Stimulated activated naive CD8-positive, alpha-beta T cell treated with anti-CD3 and anti-CD28 coated beads, Interleukin-15, Interleukin-2, amounts not matched to agents 100 ng/mL and 50 ng/mL, for 24 hours (primary cell): ENCODE data around the gene CMKLR1.

ENCODE experiments used
- H3K27ac Mint-ChIP-seq: one replicate; pipeline ENCODE4 v1.8.0; 2021; ENCODE audit warnings: mild to moderate bottlenecking, mixed read lengths
- H3K27me3 Mint-ChIP-seq: one replicate; pipeline ENCODE4 v1.8.0; 2021; ENCODE audit warnings: mixed read lengths
- H3K36me3 Mint-ChIP-seq: one replicate; pipeline ENCODE4 v1.8.0; 2021; ENCODE audit warnings: low read depth, mixed read lengths
- H3K4me1 Mint-ChIP-seq: one replicate; pipeline ENCODE4 v1.8.0; 2021; ENCODE audit warnings: low read depth, mixed read lengths
- H3K4me3 Mint-ChIP-seq: one replicate; pipeline ENCODE4 v1.8.0; 2021; ENCODE audit warnings: mild to moderate bottlenecking, mixed read lengths
- H3K9me3 Mint-ChIP-seq: one replicate; pipeline ENCODE4 v1.8.0; 2021; ENCODE audit warnings: mixed read lengths

The CMKLR1 gene, protein sequence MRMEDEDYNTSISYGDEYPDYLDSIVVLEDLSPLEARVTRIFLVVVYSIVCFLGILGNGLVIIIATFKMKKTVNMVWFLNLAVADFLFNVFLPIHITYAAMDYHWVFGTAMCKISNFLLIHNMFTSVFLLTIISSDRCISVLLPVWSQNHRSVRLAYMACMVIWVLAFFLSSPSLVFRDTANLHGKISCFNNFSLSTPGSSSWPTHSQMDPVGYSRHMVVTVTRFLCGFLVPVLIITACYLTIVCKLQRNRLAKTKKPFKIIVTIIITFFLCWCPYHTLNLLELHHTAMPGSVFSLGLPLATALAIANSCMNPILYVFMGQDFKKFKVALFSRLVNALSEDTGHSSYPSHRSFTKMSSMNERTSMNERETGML

DNA sequence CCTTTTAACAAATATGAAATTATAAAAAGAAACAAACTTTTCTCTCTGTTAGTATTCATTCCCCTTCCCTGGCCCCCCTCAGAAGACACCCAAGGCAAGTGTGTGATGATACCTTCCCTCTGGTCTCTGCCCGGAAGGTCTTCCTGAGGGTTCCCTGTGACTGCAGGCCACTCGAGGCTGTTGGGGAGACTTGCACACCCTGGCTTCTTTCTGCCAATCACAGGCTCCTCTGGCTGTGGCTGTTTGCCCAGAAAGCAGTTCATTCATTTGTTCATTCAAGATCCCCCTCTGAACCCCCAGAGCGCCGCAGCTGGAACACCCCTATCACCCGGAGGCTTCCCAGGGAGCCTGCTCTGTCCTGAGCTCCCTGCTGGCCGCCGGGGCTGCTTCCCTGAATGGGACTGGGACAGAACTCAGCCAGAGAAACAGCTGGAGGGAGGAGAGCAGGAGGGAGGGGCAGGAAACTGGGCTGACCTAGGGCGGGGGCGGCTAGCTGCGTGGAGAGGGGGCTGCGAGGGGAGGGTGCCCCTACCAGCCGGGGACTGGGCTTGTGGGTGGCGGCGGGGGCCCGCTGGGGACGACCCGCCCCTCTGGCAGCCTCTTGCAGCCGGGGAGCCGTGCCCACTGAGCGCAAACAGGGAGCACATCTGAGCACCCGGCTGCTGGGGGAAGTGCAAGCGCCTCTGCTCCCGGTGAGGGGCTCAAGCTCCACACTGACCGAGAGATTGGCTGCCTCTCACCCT lies at the start of gene CMKLR1:
TSS of gene CMKLR1 (minus strand) at position 397 of the 743 bp plus-strand sequence. CDS start 45,720 bp downstream, outside the sequence.
- Mint-ChIP-seq H3K9me3 (no peaks in the 10 kb centered on the region), H3K36me3 (no peaks in the 10 kb centered on the region), H3K4me3 (no peak within 1 kb of the TSS), H3K4me1 (peaks cover 5% of the 10 kb centered on the region), H3K27ac (no peak within 1 kb of the TSS), H3K27me3 (peaks cover 15% of the 10 kb centered on the region)

DNA sequence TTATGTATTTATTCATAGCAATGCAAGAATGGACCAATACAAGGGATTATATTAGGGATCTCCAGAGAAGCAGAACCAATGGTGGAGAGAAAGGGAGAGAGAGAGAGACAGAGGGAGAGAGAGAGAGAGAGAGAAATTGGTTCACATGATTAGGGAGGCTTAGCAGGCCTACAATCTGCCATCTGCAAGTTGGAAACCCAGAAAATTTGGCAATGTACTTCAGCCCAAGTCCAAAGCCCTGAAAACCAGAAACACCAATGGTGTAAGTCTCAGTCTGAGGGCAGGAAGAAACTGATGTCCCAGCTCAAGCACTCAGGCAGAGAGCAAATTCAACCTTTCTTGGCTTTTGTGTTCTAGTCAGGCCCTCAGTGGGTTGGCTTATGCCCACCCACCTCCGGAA lies 48.7 kb upstream of the CMKLR1 start:
- H3K36me3 Mint-ChIP-seq: no peaks in the 10 kb centered on the region
- H3K4me3 Mint-ChIP-seq: no peak overlapping the region
- no peaks in the 10 kb centered on the region for H3K4me1 Mint-ChIP-seq
- no peaks in the 10 kb centered on the region for H3K9me3 Mint-ChIP-seq
- no peak overlapping the region for H3K27ac Mint-ChIP-seq
- H3K27me3 Mint-ChIP-seq: peaks cover 7% of the 10 kb centered on the region

DNA sequence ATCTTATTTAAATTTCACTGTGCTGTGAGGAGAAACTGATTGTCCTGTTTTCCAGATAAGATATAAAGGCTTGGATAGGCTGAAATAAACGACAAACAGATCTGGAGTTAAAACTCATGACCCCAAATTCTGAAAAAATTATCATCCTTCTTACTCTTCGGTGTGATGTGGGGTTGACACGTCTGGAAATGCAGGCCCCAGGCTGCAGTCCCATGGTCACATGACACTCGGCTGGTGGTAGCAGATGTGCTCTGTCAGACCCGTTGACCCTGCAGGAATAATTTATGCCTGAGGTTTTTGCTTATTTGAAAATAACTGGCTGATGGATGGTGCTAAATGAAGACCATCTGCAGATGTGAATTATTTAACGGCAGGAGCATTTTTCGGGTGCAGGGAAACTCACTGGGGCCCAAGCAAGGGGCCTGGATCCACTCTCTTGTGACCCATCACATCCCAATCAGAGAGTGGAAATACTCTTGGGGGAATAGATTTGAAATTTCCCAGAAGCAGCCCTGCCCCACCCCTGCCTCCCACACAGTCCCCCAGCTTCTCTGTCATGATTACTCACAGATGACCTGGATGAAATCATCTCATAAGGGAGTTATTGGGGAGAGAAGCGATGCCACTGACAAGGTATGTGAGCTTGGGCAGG lies 47.7 kb upstream of the CMKLR1 start:
- H3K4me1 Mint-ChIP-seq: no peaks in the 10 kb centered on the region
- no peaks in the 10 kb centered on the region for H3K9me3 Mint-ChIP-seq
- peaks cover 3% of the 10 kb centered on the region for H3K27me3 Mint-ChIP-seq
- H3K36me3 Mint-ChIP-seq: no peaks in the 10 kb centered on the region
- no peak overlapping the region for H3K27ac Mint-ChIP-seq
- H3K4me3 Mint-ChIP-seq: no peak overlapping the region

DNA sequence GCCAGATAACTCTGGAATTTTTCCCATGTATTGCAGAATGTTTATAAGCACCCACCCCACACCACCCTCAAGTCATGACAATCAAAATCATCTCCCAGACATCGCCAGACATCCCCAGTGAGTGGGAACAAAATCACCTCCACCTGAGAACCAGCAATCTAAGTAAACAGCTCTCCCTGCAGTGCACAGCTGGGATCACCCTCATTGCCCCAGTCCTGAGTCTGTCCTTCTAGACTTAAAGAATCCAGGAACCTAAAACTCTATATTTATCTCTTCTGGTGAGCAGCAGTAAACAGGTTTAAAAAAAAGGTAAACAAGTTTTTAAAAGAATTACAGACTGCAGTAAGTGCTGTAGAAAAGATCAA lies 43.3 kb upstream of the CMKLR1 start:
- Mint-ChIP-seq H3K9me3 (no peaks in the 10 kb centered on the region), H3K27ac (no peak overlapping the region), H3K4me3 (no peak overlapping the region), H3K27me3 (peaks cover 10% of the 10 kb centered on the region), H3K4me1 (no peaks in the 10 kb centered on the region), H3K36me3 (no peaks in the 10 kb centered on the region)

DNA sequence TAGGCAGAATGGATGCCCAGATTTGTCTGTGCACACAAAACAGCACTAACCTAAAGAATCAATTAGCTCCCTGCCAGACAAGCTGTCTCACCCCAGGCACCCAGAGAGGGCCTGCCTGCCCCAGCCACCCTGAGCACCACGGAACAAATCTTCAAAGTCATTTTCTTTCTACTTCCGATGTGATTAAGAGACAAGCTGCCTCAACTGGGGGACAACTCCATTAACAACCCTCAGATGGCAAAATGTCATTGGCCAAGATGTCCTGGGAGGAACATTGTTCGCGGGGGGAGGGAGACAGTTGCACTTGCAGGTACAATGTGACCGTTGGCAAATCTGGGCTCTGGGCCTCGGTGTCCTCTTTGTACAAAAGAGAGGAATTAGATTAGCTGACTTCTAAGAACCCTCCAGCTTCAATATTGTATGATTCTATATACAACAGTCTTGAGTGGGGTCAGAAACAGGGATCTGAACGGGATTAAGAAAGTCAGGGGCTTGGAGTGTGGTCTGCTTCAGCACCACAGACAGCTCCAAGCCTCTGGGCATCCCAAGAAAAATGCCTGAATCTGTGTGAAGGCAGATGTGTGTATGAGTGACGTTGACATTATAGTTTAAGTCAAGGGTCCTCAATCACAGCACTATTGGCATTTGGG lies 42.8 kb upstream of the CMKLR1 start:
- H3K4me1 Mint-ChIP-seq: no peaks in the 10 kb centered on the region
- no peaks in the 10 kb centered on the region for H3K36me3 Mint-ChIP-seq
- H3K4me3 Mint-ChIP-seq: no peak overlapping the region
- no peaks in the 10 kb centered on the region for H3K9me3 Mint-ChIP-seq
- H3K27ac Mint-ChIP-seq: no peak overlapping the region
- H3K27me3 Mint-ChIP-seq: peaks cover 12% of the 10 kb centered on the region

DNA sequence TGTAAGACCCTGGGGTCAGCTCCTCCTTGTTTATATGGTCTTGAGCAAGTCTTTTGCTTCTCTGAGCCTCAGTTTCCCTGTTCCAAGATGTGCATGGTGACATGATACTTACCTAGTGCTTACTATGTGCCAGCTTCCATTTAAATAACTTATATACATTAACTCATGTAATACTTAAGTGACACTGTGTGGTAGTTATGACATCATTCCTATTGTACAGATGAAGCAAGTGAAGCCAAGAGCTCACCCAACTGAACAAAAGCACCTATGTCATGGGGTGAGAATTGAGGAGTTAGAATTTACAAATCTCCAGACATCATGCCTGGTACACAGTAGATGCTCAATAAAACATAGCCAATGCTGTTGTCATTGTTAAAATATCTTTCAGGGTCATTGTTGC lies 41.3 kb upstream of the CMKLR1 start:
- no peak overlapping the region for H3K4me3 Mint-ChIP-seq
- H3K27me3 Mint-ChIP-seq: peaks cover 12% of the 10 kb centered on the region
- H3K4me1 Mint-ChIP-seq: no peaks in the 10 kb centered on the region
- H3K36me3 Mint-ChIP-seq: no peaks in the 10 kb centered on the region
- no peaks in the 10 kb centered on the region for H3K9me3 Mint-ChIP-seq
- no peak overlapping the region for H3K27ac Mint-ChIP-seq

DNA sequence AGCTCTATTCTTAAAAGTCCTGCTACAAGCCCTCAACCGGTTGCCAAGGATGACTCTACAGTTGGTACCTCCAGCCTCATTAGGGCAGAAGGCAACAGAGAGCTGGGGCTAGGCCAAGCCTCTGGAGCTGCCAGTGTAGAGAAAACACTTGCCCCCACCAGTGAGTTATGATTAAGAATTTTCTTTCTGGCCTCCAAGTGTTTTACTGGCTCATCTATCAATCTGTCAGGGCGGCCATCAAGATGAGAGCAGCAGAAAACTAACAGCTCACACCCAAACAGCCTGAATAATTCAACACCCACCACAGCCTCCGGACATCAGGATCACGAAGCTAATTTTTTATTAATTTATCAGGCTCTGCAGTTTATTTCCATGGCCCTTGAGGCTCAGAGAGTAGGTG lies 40.7 kb upstream of the CMKLR1 start:
- Mint-ChIP-seq H3K9me3 (no peaks in the 10 kb centered on the region), H3K4me3 (no peak overlapping the region), H3K36me3 (no peaks in the 10 kb centered on the region), H3K27me3 (peaks cover 12% of the 10 kb centered on the region), H3K27ac (no peak overlapping the region), H3K4me1 (no peaks in the 10 kb centered on the region)

DNA sequence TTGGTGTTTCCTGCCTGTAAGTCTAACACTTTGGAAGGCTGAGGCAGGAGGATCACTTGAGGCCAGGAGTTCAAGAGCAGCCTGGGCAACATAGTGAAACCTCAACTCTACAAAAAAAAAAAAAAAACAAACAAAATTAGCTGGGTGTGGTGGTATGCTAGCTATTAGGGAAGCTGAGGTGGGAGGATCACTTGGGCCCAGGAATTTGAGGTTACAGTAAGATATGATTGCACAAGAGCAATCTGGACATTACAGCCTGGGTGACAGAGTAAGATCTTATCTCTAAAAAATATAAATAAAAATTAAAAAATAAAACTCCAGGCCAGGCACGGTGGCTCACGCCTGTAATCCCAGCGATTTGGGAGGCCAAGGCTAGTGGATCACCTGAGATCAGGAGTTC lies 39.8 kb upstream of the CMKLR1 start:
- H3K4me1 Mint-ChIP-seq: no peaks in the 10 kb centered on the region
- no peak overlapping the region for H3K4me3 Mint-ChIP-seq
- H3K36me3 Mint-ChIP-seq: no peaks in the 10 kb centered on the region
- H3K27me3 Mint-ChIP-seq: peaks cover 12% of the 10 kb centered on the region
- no peak overlapping the region for H3K27ac Mint-ChIP-seq
- H3K9me3 Mint-ChIP-seq: peaks cover 8% of the 10 kb centered on the region

DNA sequence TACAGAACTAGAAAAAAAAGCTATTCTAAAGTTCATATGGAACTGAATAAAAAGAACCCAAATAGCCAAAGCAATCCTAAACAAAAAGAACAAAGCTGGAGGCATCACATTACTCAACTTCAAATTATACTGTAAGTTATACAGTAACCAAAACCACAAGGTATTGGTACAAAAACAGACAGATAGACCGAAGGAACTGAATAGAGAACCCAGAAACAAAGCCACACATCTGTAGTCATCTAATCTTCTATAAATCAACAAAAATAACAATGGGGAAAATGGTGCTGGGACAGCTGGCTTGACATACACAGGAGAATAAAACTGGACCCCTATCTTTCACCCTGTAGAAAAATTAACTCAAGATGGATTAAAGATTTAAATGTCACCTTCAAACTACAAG lies 38.1 kb upstream of the CMKLR1 start:
- Mint-ChIP-seq H3K27ac (no peak overlapping the region), H3K4me3 (no peak overlapping the region), H3K4me1 (no peaks in the 10 kb centered on the region), H3K27me3 (peaks cover 12% of the 10 kb centered on the region), H3K9me3 (peaks cover 21% of the 10 kb centered on the region), H3K36me3 (peaks cover 3% of the 10 kb centered on the region)

DNA sequence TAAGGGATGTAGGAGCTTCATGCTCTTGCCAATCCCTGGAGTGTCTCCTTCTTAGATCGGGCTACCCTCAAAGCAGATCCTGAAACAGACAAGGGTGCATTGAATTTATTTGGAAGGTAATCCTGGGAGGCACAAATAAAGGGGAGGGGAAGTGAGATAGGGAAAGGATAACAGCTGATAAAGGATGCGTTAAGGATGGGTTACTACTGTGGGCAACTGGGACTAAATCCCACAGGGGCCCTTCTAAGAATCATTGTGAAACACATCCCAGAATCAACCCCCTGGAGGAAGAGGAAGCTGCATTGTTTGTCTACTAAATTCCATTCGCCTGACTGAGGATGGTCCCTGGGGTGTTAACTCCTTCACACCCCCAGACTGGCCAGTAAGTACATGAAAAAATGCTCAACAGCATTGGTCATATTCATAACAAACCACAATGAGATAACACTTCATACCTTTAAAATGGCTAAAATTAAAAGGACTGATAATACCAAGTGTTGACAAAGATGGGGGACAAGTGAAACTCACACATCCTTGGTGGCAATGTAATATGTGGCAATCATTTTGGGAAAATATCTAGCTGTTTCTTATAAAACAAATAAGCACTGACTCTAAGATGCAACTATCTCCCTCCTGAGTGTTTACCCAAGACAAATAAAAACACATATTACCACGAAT lies 37.0 kb upstream of the CMKLR1 start:
- no peak overlapping the region for H3K27ac Mint-ChIP-seq
- H3K4me1 Mint-ChIP-seq: no peaks in the 10 kb centered on the region
- peaks cover 25% of the 10 kb centered on the region for H3K9me3 Mint-ChIP-seq
- H3K4me3 Mint-ChIP-seq: no peak overlapping the region
- peaks cover 17% of the 10 kb centered on the region for H3K27me3 Mint-ChIP-seq
- peaks cover 3% of the 10 kb centered on the region for H3K36me3 Mint-ChIP-seq

DNA sequence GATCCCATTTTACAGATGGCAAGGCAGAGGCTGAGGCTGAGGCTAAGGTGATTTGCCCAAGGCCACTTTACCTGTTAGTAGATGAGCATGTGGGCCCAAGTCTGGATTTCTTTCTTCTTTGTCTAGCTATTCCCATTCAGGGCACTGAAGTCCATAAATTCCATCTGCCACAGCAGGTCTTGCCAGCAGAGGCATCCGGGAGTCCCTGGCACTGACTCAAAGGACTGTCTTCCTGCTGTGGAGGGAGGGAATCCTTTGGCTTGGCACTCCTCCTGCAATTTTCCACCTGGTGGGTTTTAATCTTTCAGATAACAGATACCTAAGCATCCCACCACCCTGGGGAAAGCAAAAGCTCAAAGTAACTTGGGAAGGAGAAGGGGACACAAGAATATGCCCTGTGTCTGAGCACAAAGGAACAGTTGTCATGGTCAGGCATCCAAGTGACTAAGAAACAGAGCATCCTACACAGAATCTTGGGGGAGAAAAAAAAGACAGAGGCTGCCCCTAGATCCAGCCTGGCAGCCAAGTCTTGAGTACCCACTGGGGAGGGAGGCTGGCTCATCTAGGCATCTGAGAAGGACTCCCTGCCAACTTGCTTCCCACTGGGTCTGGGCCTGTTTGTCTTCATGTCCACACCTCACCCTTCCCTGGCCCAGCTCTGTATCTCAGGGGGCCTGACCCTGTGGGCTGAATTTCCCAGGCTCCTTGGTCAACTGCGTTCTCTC lies 35.6 kb upstream of the CMKLR1 start:
- peaks cover 3% of the 10 kb centered on the region for H3K36me3 Mint-ChIP-seq
- no peaks in the 10 kb centered on the region for H3K4me1 Mint-ChIP-seq
- H3K9me3 Mint-ChIP-seq: peaks cover 25% of the 10 kb centered on the region
- H3K27me3 Mint-ChIP-seq: peaks cover 12% of the 10 kb centered on the region
- no peak overlapping the region for H3K27ac Mint-ChIP-seq
- no peak overlapping the region for H3K4me3 Mint-ChIP-seq

DNA sequence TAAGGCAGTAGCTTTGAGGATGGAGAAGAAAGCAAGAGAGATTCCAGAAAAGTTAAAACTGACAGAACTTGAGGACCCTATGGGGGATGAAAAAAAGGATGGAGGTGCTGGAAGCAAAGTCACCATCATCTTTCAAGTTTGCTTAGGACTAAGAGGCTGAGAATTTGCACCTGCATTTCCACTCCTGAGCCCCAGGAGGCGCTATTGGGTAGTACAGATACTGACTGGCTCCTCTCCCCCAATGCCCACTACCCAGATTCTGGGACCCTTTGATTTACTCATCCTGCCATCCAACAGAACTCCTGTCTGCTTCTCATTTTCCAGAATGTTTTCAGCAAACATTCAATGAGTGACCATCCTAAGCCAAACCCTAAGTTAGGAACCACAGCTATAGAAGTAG lies 34.0 kb upstream of the CMKLR1 start:
- H3K27me3 Mint-ChIP-seq: peaks cover 12% of the 10 kb centered on the region
- H3K36me3 Mint-ChIP-seq: peaks cover 3% of the 10 kb centered on the region
- no peak overlapping the region for H3K4me3 Mint-ChIP-seq
- no peak overlapping the region for H3K27ac Mint-ChIP-seq
- no peaks in the 10 kb centered on the region for H3K4me1 Mint-ChIP-seq
- H3K9me3 Mint-ChIP-seq: peaks cover 25% of the 10 kb centered on the region

DNA sequence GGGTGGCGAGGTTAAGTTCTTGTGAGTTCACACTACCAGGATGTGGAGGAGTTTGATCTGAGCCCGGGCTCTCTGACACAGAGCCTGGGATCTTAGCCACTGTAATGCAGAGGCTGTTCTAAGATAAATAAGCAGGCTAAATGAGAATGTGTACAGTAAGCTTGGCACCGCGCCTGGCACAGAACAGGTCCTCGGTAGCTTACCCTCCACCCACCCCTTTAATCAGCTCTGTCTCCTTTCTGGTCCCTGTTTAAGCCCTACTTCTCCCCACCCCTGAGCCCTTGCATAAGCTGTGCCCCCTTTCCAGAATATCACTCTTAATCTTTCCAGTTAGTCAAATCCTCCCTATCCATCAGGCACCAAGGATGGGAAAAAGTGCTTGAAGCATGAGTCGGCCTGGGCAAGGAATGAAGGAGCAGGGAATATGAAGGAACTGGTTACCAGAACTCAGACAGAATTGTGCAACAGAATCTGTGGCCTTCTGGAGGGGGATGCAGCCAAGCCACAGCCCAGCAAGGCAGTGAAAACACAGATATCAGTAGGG lies 32.8 kb upstream of the CMKLR1 start:
- Mint-ChIP-seq H3K36me3 (peaks cover 3% of the 10 kb centered on the region), H3K27me3 (peaks cover 5% of the 10 kb centered on the region), H3K4me3 (no peak overlapping the region), H3K27ac (no peak overlapping the region), H3K4me1 (no peaks in the 10 kb centered on the region), H3K9me3 (peaks cover 25% of the 10 kb centered on the region)

DNA sequence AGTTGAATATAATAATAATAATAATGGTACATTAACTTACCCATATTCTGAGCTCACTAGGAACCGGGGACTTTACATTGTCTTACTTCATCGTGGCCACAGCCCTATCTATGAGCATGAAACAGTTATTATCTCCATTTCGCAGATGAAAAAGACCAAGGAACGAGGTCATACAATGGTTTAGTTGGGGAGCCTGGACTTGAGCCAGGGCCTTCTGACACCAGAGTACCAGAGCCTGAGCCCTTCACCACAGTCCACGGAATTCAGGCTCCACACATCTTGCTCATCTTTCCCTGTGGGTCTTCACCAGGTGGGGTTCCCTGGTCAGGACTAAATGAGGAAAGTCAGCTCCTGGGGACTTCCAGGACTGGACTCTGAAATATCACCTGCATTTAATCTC lies 31.3 kb upstream of the CMKLR1 start:
- Mint-ChIP-seq H3K27me3 (peaks cover 5% of the 10 kb centered on the region), H3K27ac (no peak overlapping the region), H3K4me1 (no peaks in the 10 kb centered on the region), H3K9me3 (peaks cover 25% of the 10 kb centered on the region), H3K4me3 (no peak overlapping the region), H3K36me3 (peaks cover 3% of the 10 kb centered on the region)
